GM12878 (cell line): Measurements from ENCODE around the gene TACC2.

ENCODE experiments used
- BRCA1 ChIP-seq: IDR thresholded peaks from 2 replicates; pipeline ENCODE4 v1.6.1; 2011; ENCODE audit warnings: low read depth, low read length, improper control_type of control experiment
- CEBPB ChIP-seq, 2 experiments: fragments of 150-350 bp in 1 of 2; IDR thresholded peaks; 2 replicates each; pipeline ENCODE4 v1.6.1; 2012 to 2014; ENCODE audit warnings: low read depth in 2 of 2, low read length in 2 of 2, borderline replicate concordance in 1 of 2, inconsistent platforms in 1 of 2
- EP300 ChIP-seq, 2 experiments: fragments of 150-350 bp in 1 of 2; IDR thresholded peaks; 2 replicates each; pipeline ENCODE4 v1.6.1; 2011 to 2012; ENCODE audit warnings: low read depth in 2 of 2, low read length in 2 of 2, borderline replicate concordance in 1 of 2, improper control_type of control experiment in 1 of 2, inconsistent platforms in 1 of 2; ENCODE audit not compliant: control insufficient read depth in 1 of 2
- SIN3A ChIP-seq: IDR thresholded peaks from 2 replicates; pipeline ENCODE4 v1.6.1; 2012; ENCODE audit warnings: low read depth, low read length, improper control_type of control experiment
- ZNF274 ChIP-seq: IDR thresholded peaks from one replicate; pipeline ENCODE4 v1.8.0; 2011; ENCODE audit not compliant: insufficient read length, insufficient read depth
- TF ChIP-seq, protein P1 (sequence below): IDR thresholded peaks from 2 replicates; pipeline ENCODE4 v1.6.1; 2012; ENCODE audit warnings: improper control_type of control experiment, low read depth, low read length; ENCODE audit not compliant: insufficient replicate concordance
- TF ChIP-seq, protein P2 (sequence below), 3 experiments: IDR thresholded peaks in 2 of 3; conservative IDR thresholded peaks in 1 of 3; 2 replicates each; pipeline ENCODE4 v1.5.1; 2011; ENCODE audit warnings: low read depth in 3 of 3, low read length in 3 of 3, mild to moderate bottlenecking in 3 of 3, control low read depth in 2 of 3, moderate library complexity in 2 of 3, inconsistent platforms in 1 of 3, mixed read lengths in 1 of 3; ENCODE audit not compliant: control insufficient read depth in 2 of 3, insufficient read depth in 1 of 3; ENCODE audit errors: extremely low read depth in 1 of 3
- TF ChIP-seq, protein P3 (sequence below): fragments of 450-650 bp; IDR thresholded peaks from 2 replicates; pipeline ENCODE4 v1.6.1; 2016; ENCODE audit warnings: mild to moderate bottlenecking

DNA sequence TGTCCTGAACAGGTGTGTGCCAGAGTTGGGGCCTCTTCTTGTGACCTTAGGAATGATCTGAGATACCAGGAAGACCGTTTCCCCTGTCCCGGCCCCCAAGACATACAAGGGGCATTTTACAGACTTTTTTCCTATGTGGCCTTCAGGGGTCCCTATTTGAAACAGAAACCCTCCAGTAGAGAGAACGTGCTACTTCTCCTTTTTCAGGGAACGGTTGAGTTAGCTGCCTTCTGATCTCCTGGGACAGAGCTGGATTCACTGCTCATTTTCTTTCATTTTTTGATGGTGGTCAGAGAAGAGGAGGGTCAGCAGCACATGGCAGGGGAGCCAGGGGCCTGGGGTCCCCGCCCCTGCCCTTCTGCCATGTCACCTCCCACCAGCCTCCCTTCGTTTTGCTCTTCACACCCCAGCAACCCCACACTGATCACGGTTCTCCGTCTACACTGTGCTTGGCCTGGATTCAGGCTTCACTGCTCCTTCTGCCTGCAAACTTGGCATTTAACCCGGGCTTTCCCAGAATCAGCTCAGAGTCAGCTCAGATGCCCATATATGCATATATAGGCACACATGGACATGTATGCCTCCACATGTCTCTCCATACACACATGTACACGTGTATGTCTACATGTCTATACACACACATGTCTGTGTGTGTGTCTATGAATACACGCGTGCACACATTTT lies 144.1 kb downstream of the TACC2 start:
- TF ChIP-seq, protein P1, sequence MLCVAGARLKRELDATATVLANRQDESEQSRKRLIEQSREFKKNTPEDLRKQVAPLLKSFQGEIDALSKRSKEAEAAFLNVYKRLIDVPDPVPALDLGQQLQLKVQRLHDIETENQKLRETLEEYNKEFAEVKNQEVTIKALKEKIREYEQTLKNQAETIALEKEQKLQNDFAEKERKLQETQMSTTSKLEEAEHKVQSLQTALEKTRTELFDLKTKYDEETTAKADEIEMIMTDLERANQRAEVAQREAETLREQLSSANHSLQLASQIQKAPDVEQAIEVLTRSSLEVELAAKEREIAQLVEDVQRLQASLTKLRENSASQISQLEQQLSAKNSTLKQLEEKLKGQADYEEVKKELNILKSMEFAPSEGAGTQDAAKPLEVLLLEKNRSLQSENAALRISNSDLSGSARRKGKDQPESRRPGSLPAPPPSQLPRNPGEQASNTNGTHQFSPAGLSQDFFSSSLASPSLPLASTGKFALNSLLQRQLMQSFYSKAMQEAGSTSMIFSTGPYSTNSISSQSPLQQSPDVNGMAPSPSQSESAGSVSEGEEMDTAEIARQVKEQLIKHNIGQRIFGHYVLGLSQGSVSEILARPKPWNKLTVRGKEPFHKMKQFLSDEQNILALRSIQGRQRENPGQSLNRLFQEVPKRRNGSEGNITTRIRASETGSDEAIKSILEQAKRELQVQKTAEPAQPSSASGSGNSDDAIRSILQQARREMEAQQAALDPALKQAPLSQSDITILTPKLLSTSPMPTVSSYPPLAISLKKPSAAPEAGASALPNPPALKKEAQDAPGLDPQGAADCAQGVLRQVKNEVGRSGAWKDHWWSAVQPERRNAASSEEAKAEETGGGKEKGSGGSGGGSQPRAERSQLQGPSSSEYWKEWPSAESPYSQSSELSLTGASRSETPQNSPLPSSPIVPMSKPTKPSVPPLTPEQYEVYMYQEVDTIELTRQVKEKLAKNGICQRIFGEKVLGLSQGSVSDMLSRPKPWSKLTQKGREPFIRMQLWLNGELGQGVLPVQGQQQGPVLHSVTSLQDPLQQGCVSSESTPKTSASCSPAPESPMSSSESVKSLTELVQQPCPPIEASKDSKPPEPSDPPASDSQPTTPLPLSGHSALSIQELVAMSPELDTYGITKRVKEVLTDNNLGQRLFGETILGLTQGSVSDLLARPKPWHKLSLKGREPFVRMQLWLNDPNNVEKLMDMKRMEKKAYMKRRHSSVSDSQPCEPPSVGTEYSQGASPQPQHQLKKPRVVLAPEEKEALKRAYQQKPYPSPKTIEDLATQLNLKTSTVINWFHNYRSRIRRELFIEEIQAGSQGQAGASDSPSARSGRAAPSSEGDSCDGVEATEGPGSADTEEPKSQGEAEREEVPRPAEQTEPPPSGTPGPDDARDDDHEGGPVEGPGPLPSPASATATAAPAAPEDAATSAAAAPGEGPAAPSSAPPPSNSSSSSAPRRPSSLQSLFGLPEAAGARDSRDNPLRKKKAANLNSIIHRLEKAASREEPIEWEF = no peak
- TF ChIP-seq, protein P2, sequence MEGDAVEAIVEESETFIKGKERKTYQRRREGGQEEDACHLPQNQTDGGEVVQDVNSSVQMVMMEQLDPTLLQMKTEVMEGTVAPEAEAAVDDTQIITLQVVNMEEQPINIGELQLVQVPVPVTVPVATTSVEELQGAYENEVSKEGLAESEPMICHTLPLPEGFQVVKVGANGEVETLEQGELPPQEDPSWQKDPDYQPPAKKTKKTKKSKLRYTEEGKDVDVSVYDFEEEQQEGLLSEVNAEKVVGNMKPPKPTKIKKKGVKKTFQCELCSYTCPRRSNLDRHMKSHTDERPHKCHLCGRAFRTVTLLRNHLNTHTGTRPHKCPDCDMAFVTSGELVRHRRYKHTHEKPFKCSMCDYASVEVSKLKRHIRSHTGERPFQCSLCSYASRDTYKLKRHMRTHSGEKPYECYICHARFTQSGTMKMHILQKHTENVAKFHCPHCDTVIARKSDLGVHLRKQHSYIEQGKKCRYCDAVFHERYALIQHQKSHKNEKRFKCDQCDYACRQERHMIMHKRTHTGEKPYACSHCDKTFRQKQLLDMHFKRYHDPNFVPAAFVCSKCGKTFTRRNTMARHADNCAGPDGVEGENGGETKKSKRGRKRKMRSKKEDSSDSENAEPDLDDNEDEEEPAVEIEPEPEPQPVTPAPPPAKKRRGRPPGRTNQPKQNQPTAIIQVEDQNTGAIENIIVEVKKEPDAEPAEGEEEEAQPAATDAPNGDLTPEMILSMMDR (IDR thresholded peaks at IDR 0.05 in 2 of 3, conservative IDR thresholded peaks at IDR 0.05 in 1 of 3; ENCODE audit: control insufficient read depth in 2 of 3, extremely low read depth in 1 of 3, insufficient read depth in 1 of 3, low read depth in 3 of 3, low read length in 3 of 3) = no peak
- TF ChIP-seq, protein P3, sequence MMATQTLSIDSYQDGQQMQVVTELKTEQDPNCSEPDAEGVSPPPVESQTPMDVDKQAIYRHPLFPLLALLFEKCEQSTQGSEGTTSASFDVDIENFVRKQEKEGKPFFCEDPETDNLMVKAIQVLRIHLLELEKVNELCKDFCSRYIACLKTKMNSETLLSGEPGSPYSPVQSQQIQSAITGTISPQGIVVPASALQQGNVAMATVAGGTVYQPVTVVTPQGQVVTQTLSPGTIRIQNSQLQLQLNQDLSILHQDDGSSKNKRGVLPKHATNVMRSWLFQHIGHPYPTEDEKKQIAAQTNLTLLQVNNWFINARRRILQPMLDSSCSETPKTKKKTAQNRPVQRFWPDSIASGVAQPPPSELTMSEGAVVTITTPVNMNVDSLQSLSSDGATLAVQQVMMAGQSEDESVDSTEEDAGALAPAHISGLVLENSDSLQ = no peak
- TF ChIP-seq BRCA1 (no peak), SIN3A (no peak), ZNF274 (no peak), CEBPB (IDR thresholded peaks at IDR 0.05; ENCODE audit: borderline replicate concordance in 1 of 2, low read depth in 2 of 2, low read length in 2 of 2) (no peak), EP300 (IDR thresholded peaks at IDR 0.05; ENCODE audit: borderline replicate concordance in 1 of 2, control insufficient read depth in 1 of 2, low read depth in 2 of 2, low read length in 2 of 2) (no peak)
